GM21619 (cell line): ENCODE results near the gene EPB42.
"Not testable (repeated sequence)": the region's sequence is repeated elsewhere in the genome, so short reads cannot be mapped to it uniquely, and the experiment has no call there.

Experiments used
- ATAC-seq: cut with Tn5 transposase; IDR thresholded peaks from one replicate; pipeline ENCODE4 v1.9.1; 2021; ENCODE audit not compliant: unreplicated experiment

Gene EPB42

DNA sequence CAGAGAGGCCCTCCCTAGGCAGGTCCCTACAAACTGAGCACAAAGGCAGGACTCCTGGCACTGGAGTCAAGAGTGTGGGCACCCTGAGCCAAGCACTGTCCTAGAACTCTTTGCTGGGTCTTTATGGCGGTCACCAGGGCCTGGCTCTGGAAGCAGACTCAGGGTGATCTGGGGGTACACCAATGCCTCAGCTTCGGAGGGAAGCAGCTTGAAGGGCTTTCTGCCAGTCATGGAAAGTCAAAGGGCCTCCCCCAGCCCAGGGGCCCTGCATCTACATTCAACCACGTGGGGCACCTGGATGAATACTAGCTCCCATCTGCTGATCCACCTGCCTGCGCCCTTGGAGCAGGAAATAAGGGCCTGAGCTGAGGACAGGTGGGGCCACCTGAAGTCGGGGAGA, 7.4 kb downstream of the EPB42 start:
- ATAC-seq: no peak

DNA sequence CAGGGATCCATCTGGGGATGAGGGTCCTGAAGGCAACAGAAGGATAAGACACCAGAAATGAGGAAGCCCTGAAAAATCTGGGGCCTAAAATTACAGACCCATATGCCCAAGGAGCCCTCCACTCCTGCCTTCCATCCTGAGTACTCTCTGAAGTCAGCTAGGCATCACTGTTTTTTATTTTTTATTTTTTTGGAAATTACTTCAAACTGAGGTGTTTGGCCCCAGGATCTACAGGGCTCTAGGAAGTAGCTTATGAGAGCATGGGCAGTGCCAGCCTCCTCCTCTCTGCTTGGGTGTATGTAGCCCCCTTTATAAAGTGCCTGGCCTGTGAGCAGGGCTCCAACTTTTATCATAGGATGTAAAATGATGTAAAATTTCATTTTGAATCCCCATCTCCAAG, 7.9 kb downstream of the EPB42 start:
- no peak for ATAC-seq

DNA sequence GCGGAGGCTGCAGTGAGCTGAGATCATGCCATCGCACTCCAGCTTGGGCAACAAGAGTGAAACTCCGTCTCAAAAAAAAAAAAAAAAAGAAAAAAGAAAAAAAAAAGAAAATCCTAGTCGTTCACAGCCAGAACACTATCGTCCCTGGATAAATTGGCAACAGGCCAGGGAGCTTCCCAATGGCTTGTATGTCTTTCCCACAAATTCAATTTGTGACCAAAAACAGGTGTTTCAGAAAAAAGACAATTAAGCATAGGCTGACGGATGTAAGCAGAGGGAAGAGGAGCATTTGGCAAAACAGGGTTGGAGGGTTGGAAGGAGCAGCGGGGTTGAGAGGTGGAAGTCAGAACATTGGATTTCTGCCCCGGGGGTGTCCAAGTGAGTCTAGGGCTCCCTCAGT, 8.5 kb downstream of the EPB42 start:
- no peak for ATAC-seq

DNA sequence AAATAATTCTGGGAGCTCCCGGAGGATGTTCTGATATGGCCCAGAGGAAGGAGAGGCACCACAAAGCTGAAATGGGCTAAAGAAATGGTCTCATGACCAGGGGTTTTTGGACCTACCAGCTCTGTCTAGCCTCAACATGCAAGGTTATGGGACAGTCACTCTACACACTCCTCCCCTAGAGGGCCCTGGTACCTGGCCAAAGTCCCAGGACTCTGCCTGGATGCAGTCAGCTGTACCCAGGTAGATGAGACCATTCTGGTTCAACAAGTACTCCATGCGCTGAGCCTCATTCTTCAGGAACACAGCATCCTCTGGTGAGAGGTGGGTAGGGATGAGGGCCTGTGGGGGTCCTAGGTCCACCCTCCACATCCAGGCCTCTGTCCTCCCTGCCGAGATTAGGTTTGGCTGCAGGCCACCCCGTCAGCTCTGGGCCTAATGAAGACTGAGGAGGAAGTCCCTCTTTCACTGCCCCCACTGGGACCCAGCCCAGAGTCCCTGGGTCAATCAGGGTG, 9.5 kb downstream of the EPB42 start:
- no peak for ATAC-seq

DNA sequence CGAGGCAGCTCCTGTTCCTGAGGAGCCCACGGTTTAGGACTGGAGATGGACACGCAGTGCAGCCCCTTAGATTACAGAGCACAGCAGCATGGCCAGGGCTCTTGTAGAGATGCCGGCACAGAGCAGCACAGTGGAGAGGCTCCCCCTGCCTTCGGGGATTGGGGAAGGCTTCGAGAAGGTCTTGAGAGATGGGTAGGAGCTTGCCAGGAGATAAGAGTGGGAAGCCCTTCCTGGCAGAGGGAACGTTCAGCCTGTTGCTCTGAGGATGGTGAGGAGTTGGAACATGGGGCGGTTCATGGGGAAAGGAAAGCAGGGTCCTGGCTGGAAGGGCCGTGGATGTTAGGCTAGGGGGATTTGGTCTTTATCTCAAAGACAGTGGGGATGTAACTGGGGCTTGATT, 10.0 kb downstream of the EPB42 start:
- ATAC-seq: no peak

DNA sequence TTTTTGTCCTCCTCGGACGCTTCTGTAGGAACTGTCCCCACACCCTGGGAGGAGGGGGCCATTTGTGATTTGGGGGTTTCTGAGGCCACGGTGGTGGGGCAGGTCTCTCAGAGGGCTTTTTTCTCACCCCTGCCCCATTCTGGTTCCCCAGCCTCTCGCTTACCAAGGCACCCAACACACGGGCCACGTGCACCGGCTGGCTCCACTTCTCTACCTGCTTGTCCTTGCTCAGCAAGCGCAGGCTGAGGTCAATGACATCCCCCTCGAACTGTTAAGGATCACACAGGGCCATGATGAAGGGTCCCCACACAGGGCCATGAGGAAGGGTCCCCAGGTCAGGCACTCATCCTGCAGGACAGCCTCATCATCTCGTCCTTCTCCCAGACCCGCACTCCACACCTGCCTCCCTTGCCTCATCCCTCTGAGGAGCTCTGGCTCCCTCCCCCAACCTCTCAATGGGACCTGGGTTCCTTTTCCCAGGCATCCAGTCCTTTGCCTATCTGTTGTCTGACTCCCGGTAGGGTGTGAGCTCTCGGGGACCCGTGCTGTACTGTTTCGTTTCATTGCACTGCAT, 10.6 kb downstream of the EPB42 start:
- no peak for ATAC-seq

DNA sequence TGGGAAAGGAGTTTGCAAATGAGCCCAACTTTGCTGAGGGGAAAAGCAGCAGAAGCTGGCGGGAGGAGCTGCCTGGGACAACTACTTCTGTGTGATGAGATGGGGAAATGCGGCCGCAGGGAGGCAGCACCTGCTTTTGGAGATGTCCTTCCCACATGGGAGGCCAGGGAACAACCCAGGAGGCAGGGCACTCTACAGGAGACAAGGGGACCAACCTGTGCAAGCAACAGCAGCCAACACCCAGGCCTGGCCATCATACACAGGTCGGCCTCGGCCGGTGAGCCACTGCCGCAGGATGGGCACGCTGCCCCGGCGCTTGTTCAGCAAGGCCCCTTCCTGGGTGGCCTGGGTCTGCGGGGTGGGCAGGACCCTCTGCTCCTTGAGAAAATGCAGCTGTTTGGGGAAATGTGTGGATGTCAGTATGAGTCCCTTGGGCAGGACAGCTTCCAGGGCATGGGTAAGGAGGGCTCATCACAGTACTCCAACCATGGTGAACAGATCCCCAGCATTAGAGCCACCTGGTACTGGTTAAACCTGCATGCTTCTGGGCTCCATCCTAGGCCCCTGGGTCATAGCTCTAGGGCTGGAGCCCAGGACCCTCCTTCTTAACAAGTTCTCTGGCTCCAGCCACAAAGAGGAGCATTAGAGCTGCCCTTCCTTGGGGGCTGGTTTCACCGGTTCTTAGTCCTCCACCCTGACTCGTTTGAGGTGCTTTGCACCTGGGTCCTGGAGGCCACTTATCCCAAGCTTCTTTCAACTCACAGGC, 11.6 kb downstream of the EPB42 start:
- ATAC-seq: no peak

DNA sequence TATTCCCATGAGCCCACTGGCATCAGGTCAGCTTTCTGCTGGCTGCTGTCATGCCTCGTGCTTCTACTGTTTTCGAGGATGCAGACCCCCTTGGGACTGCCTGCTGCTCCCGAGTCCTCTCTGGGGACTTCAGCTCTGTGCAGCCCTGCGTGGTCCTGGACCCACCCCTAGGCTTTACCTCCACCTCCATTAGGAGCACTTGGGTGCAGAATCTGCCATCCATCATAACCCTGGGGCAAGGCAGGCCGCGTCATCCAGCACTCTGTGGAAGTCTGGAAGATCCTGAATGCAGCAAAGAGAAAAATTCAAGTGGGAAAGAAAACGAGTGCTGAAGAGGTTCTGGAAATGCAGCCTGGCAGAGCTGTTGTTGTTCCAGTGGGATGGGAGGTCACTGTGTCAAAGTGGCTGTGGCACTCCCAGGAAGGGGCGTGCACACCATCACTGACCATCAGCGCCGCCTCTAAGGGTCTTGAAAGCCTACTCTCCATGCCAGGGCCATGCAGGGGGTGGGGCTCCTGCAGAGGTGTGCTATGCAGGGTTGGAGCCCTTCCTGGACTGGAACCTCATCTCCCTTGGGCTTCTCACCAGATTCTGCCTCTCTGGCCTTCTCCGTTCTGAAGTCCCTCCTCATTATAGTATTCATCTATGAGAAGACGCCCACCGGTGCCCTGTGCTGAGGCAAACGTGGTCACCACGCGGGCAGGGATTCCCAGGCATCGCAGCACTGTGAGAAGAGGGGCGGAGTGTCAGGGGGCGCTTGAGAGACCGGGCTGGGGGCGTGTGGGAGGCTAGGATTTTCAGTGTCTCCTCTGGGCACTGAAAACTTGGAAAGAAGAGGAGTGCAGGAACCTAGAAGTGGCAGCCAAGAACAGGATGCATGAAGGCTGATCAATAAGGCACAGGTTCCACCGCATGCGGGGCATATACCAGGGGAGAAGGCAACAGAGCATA, 12.5 kb downstream of the EPB42 start:
- no peak for ATAC-seq

DNA sequence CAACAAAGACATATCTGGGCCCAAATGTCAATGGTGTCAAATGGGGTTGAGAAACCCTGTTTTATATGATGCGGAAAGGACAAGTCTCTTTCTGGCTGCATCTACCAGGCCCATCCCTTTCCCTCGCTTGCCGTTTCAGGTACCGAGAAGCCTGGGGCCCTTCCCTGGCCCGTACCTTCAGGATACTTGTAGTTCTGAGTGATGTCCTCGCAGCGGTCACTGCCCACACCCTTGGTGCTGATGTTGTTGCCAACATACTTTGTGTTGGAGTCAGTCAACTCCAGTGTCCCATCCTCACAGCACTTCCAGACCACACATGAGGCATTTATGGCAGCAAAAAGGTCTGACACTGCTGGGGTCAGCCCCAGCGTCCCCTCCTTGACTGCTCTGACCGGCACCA, 13.8 kb downstream of the EPB42 start:
- no peak for ATAC-seq

DNA sequence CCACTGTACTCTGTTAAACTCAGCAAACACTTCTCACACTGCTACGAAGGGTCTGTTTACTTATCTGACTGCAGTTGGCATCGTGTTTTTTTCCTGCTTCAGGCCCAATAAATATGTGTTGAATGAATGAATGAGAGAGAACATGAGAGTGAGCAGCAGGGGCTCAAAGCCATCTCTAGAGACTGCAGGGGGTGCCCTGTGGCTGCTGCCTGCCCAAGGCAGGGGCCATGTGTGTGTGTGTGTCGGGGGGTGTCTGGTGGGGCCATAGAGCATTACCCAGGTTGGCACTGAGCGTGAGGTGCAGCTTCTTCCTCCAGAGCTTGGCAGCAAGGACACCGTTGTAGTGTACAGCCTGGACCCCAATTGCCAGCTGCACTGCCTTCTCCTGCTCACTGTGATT, 14.8 kb downstream of the EPB42 start:
- no peak for ATAC-seq

DNA sequence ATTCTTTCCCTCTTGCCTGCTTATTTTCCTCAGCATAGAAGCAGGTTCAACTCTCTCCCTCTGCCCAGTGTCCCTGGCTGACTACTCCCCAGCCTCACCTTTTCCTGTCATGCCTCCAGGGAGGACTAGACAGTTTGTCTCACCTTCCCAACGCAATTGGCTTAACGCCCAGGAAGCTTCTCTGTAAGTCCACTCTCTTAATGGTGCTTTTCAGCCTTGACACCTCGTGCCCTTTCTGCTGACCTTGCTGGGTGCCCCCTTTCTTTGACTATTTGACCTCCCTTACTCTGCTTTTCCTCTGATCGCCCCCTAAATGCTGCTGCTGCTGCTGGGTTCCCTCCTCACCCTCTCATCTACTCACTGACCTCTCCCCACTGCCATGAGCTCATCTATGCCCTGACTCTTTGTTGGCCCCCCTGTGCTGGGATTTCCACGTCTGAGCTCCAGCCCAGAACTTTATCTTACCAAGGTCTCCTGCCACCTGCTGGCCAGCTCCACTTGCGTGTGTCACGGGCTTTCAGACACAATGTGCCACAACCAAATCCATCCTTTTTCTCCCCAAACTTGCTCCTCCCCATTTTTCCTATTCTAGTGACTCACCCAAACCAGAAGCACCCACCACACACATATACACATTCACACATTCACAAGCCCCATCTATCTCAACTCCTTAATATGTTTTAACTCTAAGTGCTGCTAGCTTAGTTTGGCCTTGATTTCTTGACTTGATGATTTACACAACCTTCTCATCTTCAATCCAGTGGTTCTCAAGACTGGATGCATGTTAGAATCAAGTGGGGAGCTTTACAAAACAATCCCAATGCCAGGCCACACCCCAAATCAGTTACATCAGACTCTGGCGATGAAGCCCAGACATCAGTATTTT, 16.6 kb downstream of the EPB42 start:
- ATAC-seq: no peak

DNA sequence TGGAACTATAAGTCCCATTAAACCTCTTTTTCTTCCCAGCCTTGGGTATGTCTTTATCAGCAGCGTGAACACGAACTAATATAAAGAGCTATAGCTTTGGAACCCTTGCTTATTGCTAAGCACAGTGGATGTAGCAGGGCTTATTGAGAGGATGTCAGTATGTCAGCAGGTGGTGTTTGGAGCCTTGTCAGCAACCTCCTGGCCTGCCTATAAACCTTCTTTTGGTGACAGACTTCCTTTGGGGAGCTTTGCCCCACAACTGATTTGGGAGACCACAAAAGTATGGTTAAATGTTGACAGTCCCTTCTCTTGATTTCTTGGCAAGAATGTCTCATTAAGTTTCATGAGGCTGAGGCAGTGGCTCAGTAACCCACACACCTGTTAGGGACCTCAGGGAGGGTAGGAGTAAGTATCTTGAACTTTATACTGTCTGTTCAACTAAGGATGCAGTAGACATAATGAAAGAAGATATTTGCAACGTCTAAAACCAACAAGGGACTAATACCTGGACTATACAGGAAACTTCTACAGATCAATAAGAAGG, 20.8 kb downstream of the EPB42 start:
- ATAC-seq: no peak

DNA sequence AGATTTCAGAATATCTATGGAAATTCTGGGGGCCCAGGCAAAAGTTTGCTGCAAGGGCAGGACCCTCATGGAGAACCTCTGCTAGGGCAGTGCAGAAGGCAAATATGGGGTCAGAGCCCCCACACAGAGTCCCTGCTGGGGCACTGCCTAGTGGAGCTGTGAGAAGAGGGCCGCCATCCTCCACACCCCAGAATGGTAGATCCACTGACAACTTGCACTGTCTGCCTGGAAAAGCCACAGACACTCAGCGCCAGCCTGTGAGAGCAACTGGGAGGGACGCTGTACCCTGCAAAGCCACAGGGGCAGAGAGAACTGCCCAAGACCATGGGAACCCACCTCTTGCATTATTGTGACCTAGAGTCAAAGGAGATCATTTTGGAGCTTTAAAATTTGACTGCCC, 21.8 kb downstream of the EPB42 start:
- no peak for ATAC-seq

DNA sequence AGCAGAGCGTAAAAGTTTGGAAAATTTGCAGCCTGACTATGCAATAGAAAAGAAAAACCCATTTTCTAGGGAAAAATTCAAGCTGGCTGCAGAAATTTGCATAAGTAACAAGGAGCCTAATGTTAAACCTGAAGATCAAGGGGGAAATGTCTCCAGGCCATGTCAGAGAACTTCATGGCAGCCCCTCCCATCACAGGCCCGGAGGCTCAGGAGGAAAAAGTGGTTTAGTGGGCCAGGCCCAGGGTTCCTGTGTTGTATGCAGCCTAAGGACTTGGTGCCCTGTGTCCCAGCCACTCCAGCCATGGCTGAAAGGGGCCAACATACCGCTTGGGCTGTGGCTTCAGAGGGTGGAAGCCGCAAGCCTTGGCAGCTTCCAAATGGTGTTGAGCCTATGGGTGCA, 22.3 kb downstream of the EPB42 start:
- not testable (repeated sequence) for ATAC-seq

DNA sequence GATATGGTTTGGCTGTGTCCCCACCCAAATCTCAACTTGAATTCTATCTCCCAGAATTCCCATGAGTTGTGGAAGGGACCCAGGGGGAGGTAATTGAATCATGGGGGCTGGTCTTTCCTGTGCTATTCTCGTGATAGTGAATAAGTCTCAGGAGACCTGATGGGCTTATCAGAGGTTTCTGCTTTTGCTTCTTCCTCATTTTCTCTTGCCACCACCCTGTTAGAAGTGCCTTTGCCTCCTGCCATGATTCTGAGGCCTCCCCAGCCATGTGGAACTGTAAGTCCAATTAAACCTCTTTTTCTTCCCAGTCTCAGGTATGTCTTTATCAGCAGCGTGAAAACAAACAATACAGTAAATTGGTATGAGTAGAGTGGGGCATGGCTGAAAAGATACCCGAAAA, 23.0 kb downstream of the EPB42 start:
- not testable (repeated sequence) for ATAC-seq

DNA sequence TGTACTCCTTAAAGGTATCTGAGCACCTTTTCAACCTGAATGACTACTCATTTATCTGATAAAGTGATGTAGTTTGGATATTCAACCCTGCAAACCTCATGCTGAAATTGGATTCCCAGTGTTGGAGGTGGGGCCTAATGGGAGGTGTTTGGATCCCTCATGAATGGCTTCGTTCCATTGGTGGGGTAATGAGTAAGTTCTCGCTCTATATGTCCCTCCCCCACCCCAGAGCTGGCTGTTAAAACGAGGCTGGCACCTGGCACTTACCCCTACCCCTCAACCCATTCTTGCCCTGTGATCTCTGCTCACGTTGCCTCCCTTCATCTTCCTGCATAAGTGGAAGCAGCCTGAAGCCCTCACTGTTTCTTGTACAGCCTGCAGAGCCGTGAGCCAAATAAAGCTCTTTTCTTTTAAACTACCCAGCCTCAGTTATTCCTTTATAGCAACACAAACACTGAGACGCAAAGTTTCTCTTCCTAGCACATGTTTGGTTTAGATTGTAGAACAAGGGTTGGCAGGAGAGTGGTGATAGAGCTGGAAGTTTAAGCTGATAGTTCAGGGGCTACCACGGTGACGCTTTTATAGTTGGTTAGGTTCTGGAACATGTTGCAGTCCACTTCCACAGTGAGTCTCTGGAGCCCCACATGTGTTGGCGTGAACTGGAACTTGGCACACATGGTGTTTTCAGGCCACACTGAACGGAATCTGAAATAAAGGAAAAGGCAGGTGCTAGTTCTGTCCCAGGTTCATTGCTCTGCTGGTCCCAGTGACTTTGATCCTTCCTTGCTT, 23.9 kb downstream of the EPB42 start:
- no peak for ATAC-seq

DNA sequence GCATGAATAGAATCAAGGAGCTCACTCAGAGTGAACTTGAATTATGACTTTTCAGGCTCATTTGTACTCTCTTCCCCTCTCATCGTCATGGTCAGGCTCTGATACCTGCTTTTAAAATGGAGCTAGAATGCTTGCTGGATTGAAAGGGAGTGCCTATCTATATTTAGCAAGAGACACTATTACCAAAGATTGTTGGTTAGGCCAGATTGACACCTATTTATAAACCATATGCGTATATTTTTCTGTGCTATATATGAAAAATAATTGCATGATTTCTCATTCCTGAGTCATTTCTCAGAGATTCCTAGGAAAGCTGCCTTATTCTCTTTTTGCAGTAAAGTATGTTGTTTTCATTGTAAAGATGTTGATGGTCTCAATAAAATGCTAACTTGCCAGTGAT, 26.0 kb downstream of the EPB42 start:
- ATAC-seq: no peak

DNA sequence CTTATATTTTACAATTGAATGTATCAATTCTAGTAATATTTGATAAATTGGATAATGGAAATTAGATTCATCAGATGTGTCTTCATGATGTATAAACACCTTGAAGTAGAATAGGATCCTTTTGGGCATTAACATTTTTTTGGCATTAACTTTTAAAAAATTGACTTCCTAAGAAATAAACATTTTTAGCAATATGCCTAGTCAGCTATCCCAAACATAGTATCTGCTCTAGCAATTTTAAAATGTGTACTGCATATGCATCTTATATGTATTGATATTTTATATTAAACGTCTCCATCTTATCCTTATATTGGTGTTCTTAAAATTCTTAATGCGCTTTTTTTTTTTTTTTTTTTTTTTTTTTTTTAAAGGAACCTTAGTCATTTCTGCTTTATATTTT, 27.1 kb downstream of the EPB42 start:
- ATAC-seq: no peak

DNA sequence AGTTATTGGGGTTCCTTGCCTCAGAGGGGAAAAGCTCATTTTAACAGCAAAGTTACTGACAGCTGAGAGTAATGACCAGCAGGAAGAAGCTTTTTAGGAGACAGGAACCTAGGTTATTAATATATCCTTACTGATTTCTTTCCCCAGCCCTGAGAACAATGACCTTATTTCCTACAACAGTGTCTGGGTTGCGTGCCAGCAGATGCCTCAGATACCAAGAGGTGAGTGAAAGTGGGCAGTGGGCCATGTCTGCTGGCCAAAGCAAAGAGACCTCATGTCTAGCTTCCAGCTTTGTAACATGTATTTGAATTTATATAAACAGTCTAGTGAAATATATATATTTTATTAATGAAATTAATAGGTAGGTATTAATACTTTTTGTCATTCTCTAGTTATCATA, 30.6 kb downstream of the EPB42 start:
- no peak for ATAC-seq

DNA sequence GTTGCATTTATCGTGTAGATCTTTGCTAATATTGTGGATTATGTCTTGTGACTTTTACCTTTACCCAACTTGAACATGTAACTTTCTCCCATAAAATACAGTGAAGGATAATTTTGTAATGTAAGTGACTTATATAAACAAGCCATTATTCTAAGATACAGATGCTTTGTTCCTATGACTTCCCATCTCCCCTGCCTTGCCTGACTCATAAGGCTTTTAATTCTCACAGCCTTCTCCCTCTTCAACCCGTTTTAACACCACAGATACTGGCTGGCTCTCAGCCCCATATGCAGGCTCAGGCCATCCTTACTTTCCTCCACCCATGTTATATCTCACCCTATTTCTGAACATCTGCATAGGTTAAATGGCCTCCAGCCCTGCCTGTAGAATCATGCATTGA, 31.5 kb downstream of the EPB42 start:
- ATAC-seq: no peak
